Measurements from ENCODE around the gene PCDHB7. TPM values are rescaled to one million over a fixed set of nuclear protein-coding genes. Genes with fewer than 3 reads are reported as not detected.
"Not testable (repeated sequence)": the region's sequence is repeated elsewhere in the genome, so short reads cannot be mapped to it uniquely, and the experiment has no call there.

Gene PCDHB7
- total RNA-seq, 1 donor from 2014 or later: 1.1 TPM

- no peaks in the 10 kb centered on the region for H3K27me3 Mint-ChIP-seq (ENCODE audit: low read depth)
- no peak within 1 kb of the TSS for H3K27ac Mint-ChIP-seq (ENCODE audit: unreplicated experiment)
- TF ChIP-seq CTCF (IDR thresholded peaks at IDR 0.05): no peak
- H3K4me1 Mint-ChIP-seq (ENCODE audit: low read depth): no peaks in the 10 kb centered on the region
- peaks cover 61% of the 10 kb centered on the region for H3K9me3 Mint-ChIP-seq (ENCODE audit: low read depth)
- peaks cover 45% of the 10 kb centered on the region for H3K36me3 Mint-ChIP-seq (ENCODE audit: low read depth)
- H3K4me3 Mint-ChIP-seq (ENCODE audit: unreplicated experiment): no peak within 1 kb of the TSS
- no peak for DNase-seq (ENCODE audit: low spot score)
These were observed 22.6 kb upstream of the PCDHB7 start, which contains the start of gene PCDHB6 for GRCh38 chr5:141149812-141150211. TSS of gene PCDHB6 (plus strand) at chr5:141150057. CDS start at chr5:141150258, 201 bp downstream.

GRCh38 chr5:141150224-141150992, 22.0 kb upstream of the PCDHB7 start:
- no peak for TF ChIP-seq CTCF (IDR thresholded peaks at IDR 0.05)
- no peak for DNase-seq (ENCODE audit: low spot score)
- Mint-ChIP-seq H3K36me3 (ENCODE audit: low read depth) (peaks cover 45% of the 10 kb centered on the region), H3K4me3 (ENCODE audit: unreplicated experiment) (no peak overlapping the region), H3K4me1 (ENCODE audit: low read depth) (no peaks in the 10 kb centered on the region), H3K9me3 (ENCODE audit: low read depth) (peaks cover 59% of the 10 kb centered on the region), H3K27me3 (ENCODE audit: low read depth) (no peaks in the 10 kb centered on the region), H3K27ac (ENCODE audit: unreplicated experiment) (no peak overlapping the region)

- Mint-ChIP-seq H3K9me3 (ENCODE audit: low read depth) (peaks cover 60% of the 10 kb centered on the region), H3K4me1 (ENCODE audit: low read depth) (no peaks in the 10 kb centered on the region), H3K27ac (ENCODE audit: unreplicated experiment) (no peak overlapping the region), H3K4me3 (ENCODE audit: unreplicated experiment) (no peak overlapping the region), H3K36me3 (ENCODE audit: low read depth) (peaks cover 47% of the 10 kb centered on the region), H3K27me3 (ENCODE audit: low read depth) (no peaks in the 10 kb centered on the region)
- no peak for TF ChIP-seq CTCF (IDR thresholded peaks at IDR 0.05)
- no peak for DNase-seq (ENCODE audit: low spot score)
These were observed 21.5 kb upstream of the PCDHB7 start for GRCh38 chr5:141150993-141151325.

- not testable (repeated sequence) for H3K27ac Mint-ChIP-seq (ENCODE audit: unreplicated experiment); H3K4me1 Mint-ChIP-seq (ENCODE audit: low read depth); DNase-seq (ENCODE audit: low spot score); H3K27me3 Mint-ChIP-seq (ENCODE audit: low read depth); H3K4me3 Mint-ChIP-seq (ENCODE audit: unreplicated experiment)
- H3K9me3 Mint-ChIP-seq (ENCODE audit: low read depth): peaks cover 60% of the 10 kb centered on the region
- peaks cover 48% of the 10 kb centered on the region for H3K36me3 Mint-ChIP-seq (ENCODE audit: low read depth)
These were observed 20.8 kb upstream of the PCDHB7 start for GRCh38 chr5:141151632-141152031.

- H3K4me3 Mint-ChIP-seq (ENCODE audit: unreplicated experiment); H3K27ac Mint-ChIP-seq (ENCODE audit: unreplicated experiment); DNase-seq (ENCODE audit: low spot score); H3K27me3 Mint-ChIP-seq (ENCODE audit: low read depth); H3K4me1 Mint-ChIP-seq (ENCODE audit: low read depth): not testable (repeated sequence)
- Mint-ChIP-seq H3K36me3 (ENCODE audit: low read depth) (peaks cover 49% of the 10 kb centered on the region), H3K9me3 (ENCODE audit: low read depth) (peaks cover 61% of the 10 kb centered on the region)
These were observed 20.3 kb upstream of the PCDHB7 start for GRCh38 chr5:141152096-141152495.

- H3K4me3 Mint-ChIP-seq (ENCODE audit: unreplicated experiment): no peak overlapping the region
- TF ChIP-seq CTCF (IDR thresholded peaks at IDR 0.05): no peak
- H3K27me3 Mint-ChIP-seq (ENCODE audit: low read depth): no peaks in the 10 kb centered on the region
- peaks cover 41% of the 10 kb centered on the region for H3K36me3 Mint-ChIP-seq (ENCODE audit: low read depth)
- no peak for DNase-seq (ENCODE audit: low spot score)
- H3K4me1 Mint-ChIP-seq (ENCODE audit: low read depth): no peaks in the 10 kb centered on the region
- no peak overlapping the region for H3K27ac Mint-ChIP-seq (ENCODE audit: unreplicated experiment)
- peaks cover 47% of the 10 kb centered on the region for H3K9me3 Mint-ChIP-seq (ENCODE audit: low read depth)
These were observed 16.7 kb upstream of the PCDHB7 start for GRCh38 chr5:141155540-141156374.

GRCh38 chr5:141157356-141157755, 15.1 kb upstream of the PCDHB7 start:
- Mint-ChIP-seq H3K36me3 (ENCODE audit: low read depth) (peaks cover 37% of the 10 kb centered on the region), H3K9me3 (ENCODE audit: low read depth) (peaks cover 46% of the 10 kb centered on the region)
- DNase-seq (ENCODE audit: low spot score); H3K4me3 Mint-ChIP-seq (ENCODE audit: unreplicated experiment); H3K4me1 Mint-ChIP-seq (ENCODE audit: low read depth); H3K27ac Mint-ChIP-seq (ENCODE audit: unreplicated experiment); H3K27me3 Mint-ChIP-seq (ENCODE audit: low read depth): not testable (repeated sequence)

GRCh38 chr5:141157901-141158300, 14.5 kb upstream of the PCDHB7 start:
- H3K4me3 Mint-ChIP-seq (ENCODE audit: unreplicated experiment); H3K27me3 Mint-ChIP-seq (ENCODE audit: low read depth); H3K4me1 Mint-ChIP-seq (ENCODE audit: low read depth); DNase-seq (ENCODE audit: low spot score); H3K27ac Mint-ChIP-seq (ENCODE audit: unreplicated experiment): not testable (repeated sequence)
- Mint-ChIP-seq H3K36me3 (ENCODE audit: low read depth) (peaks cover 34% of the 10 kb centered on the region), H3K9me3 (ENCODE audit: low read depth) (peaks cover 44% of the 10 kb centered on the region)
